HG02885 (cell line): ENCODE results near the gene TLE2.
"Not testable (repeated sequence)": the region's sequence is repeated elsewhere in the genome, so short reads cannot be mapped to it uniquely, and the experiment has no call there.

Source experiments
- ATAC-seq: cut with Tn5 transposase; IDR thresholded peaks from one replicate; pipeline ENCODE4 v1.9.1; 2021; ENCODE audit warnings: mild to moderate bottlenecking; ENCODE audit not compliant: unreplicated experiment, poor library complexity

TLE2 gene

GRCh38 chr19:2988568-2988967, 40.5 kb downstream of the TLE2 start:
- ATAC-seq = no peak

- no peak for ATAC-seq
These were observed 41.3 kb downstream of the TLE2 start for GRCh38 chr19:2987797-2988196.

- no peak for ATAC-seq
These were observed 42.0 kb downstream of the TLE2 start for GRCh38 chr19:2986951-2987524.

DNA sequence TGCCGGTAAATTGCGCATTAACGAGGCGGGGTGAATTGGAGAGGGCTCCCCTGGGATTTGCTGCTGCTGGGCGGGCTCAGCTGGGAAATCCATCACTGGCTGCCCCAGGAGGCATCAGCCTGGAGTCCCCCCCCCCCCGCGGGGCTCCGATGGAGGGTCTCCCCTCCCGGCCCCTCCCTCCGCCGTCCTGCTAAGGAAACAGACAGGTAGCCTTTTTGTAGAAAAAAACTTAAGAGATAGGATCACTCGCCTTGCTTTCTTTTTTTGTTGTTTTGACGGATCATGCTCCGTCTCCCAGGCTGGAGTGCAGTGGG, 44.9 kb downstream of the TLE2 start:
- ATAC-seq = no peak

- no peak for ATAC-seq
These were observed 45.5 kb downstream of the TLE2 start for GRCh38 chr19:2983351-2984214.

- no peak for ATAC-seq
These were observed 46.1 kb downstream of the TLE2 start for GRCh38 chr19:2982983-2983350.

DNA sequence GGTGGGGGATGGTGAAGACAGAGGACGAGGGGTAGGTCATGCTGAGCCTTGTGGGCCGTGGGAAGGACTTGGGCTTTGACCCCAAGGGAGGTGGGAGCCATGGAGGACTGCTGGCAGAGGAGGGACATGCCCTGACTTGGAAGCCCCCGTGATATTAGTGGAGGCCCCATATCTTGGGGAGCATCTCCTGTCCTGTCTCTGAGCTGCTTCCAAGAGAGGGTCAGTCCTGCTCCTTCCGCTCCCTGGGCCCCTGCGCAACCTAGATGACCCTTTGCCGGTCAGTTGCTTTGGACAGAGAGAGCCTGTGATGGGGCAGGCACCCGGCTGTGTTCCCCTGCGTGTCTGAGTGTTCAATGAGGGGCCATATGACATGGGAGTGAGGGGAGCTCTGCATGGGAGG, 46.5 kb downstream of the TLE2 start:
- no peak for ATAC-seq

DNA sequence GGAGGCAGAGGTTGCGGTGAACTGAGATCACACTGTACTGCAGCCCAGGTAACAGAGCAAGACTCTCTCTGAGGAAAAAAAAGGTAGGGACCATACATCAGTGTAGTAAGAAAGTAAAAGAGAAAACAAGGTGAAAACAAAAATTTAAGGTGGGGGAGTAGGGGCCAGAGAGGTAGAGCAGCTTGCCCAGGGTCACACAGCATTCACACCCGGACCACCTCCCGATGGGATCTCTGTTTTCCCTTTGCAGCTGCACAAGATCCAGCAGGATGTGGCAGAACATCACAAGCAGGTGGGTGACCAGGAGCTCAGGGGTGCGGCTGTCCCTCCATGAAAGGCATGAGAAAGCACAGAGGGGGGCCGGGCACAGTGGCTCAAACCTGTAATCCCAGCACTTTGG, 47.2 kb downstream of the TLE2 start:
- no peak for ATAC-seq

DNA sequence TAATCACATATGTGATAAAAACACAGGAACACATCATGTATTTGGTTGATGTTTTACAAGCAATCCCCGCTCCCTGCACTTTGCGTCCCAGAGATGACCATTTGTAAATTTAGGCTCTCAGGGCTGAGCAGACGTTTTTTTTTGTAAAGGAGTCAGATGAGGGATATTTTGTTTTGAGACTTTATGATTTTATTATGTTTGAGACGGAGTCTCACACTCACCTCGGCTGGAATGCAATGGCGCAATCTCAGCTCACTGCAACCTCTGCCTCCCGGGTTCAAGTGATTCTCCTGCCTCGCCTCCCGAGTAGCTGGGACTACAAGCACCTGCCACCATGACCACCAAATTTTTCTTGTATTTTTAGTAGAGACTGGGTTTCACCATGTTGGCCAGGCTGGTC, 50.3 kb downstream of the TLE2 start:
- ATAC-seq = no peak

GRCh38 chr19:2978166-2978767, 50.8 kb downstream of the TLE2 start:
- no peak for ATAC-seq

DNA sequence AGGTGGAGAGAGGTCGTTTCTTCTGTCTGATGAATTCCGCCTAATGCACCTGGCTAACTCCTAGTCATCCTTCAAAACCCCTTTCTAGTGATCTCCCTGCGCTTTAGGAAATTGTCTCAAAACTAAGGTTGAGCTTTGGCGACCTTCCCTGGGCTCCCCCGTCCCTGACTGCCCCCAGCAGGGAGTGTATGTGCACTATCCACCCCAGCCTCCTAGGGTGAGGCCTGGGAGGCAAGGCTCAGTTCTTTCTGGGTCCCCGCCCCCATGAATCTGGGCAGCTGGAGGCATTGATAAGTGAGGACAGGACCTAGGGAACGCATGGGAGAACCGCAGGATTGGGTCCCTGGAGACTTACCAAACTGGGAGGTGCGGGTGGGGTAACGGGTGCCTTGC, 51.3 kb downstream of the TLE2 start:
- ATAC-seq = no peak

DNA sequence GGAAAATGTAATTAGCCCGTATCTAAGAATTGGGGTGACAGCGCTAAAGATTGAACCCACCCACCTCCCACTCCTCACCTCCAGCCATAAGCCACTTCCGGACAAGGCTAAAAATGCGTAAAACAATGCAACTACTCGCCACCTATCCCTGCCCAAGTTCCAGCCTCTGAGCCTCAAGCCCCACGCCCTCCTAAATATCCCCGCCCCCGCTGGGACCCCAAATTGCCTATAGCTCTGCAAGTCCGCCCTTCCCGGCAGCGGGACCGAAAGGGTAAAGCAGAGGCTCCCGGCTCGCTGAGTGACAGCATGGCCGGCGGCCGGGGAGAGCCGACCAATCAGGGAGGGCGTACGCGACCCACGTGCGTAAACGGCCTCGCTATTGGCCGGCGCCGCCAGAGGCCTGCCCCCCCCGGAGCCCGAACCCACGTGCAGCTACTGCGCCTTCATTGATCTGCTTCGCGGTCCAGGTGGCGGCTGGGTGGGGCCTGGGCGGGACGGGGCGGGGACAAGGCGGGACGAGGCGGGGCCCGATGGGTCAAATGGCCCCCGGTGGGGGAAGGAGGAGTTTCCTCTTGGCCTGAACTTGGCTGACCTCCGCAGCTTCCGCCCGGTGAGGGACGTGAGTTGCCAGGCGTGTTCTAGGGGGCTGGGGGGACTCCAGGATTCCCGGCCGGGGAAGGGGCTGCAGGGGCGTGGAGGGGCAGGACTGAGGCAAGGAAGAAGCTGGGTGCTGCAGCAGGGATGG, 51.9 kb downstream of the TLE2 start, which contains the start of gene TLE6:
Gene TLE6, plus strand, starts transcription at position 564 of the 745 bp plus-strand sequence. CDS start 670 bp downstream, outside the sequence.
- ATAC-seq = peak; percentile 98

DNA sequence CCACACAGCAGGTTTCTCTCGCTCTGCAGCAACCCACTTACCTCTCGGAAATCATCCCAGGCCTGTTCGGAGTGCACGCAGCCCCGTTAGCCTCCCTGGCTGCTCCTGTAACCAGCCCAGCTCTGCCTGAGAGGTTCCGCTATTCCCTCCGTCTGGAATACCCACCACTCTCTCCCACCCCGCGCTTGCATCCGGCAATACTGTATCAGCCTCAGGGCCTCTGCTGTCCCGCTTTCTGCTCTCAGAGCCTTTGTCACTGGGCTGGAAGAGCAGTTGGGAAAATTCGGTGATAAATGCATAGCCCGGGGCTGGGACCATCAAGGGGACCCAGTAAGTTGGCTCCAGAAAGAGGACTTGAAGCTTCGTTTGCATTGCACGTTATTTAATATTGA, 52.5 kb downstream of the TLE2 start:
- no peak for ATAC-seq

DNA sequence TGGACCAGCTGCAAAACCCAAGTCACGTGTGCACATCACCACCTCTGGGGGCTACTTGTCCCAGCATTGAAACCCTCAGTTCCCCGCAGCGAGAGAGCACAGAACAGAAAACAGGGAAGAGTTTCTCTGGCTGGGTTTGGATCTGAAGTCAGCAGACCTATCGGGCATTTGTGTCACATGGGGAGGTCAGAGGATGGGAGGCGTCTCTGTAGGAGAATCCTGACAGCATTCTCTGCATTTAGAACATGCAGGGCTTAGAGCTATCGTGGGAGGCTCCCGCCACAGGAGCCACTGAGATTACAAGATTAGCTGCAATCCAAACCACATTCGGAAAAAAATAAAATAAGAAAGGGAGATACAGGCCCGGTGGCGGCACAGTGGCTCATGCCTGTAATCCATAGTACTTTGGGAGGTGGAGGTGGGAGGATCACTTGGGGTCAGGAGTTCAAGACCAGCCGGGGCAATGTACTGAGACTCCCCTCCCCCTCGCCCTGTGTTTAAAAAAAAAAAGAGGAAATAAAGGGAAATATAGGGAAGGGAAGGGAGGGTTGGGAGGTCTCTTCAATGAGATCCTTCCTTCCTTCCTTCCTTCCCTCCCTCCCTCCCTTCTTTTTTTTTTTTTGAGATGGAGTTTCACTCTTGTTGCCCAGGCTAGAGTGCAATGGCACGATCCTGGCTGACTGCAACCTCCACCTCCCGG, 54.6 kb downstream of the TLE2 start:
- no peak for ATAC-seq

DNA sequence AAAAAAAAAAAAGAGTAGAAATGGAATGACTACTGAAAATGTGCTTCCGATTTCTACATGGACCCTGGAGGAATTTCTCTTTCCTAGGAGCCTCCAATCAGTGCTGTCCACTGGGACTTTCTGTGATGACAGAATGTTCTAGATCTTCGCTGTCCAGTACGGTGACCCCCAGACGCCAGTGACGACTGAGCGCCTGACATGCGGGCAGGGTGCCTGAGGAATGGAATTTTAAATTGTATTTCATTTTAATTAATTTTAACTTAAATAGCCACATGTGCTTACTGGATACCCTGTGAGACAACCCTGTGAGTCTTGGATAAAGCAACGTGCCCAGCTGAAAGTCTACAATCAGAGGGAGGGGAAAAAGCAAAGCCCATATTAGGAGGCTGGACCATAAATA, 55.9 kb downstream of the TLE2 start:
- ATAC-seq = no peak

- no peak for ATAC-seq
These were observed 58.8 kb downstream of the TLE2 start for GRCh38 chr19:2970201-2970835.

DNA sequence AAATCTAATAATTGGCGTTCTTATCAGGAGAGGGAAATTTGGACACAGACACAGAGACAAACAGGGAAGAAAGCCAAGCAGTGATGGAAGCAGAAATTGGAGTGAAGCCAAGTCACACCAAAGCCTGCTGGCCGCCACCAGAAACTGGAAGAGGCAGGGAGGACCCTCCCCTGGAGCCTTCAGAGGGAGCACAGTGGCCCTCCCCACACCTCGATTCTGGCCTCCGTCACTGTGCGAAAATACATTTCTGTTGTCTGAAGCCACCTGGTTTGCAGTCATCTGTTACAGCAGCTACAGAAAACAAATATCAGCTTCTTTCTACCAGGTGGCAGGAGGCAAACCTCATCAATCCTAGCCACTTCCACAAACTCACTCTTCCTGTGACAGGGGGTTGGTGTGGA, 60.0 kb downstream of the TLE2 start:
- no peak for ATAC-seq

GRCh38 chr19:2967972-2968371, 61.1 kb downstream of the TLE2 start:
- no peak for ATAC-seq

GRCh38 chr19:2964874-2965273, 64.2 kb downstream of the TLE2 start:
- no peak for ATAC-seq

DNA sequence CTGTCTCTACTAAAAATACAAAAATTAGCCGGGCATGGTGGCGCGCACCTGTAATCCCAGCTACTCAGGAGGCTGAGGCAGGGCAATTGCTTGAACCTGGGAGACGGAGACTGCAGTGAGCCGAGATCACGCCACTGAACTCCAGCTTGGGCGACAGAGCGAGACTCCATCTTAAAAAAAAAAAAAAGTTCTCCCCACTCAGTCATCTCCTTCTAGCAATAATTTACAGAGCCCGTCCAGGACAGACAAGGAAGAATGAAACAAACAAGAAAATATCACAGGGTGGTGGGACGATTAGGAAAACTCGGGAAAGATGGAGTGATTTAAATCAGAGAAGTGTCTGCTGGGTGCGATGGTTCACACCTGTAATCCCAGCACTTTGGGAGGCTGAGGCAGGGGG, 65.4 kb downstream of the TLE2 start:
- not testable (repeated sequence) for ATAC-seq
